Stimulated activated CD8-positive, alpha-beta memory T cell treated with anti-CD3 and anti-CD28 coated beads, Interleukin-7, amount 100 ng/mL, for 4 hours (primary cell): ENCODE measurements around the gene PIK3AP1.
A peak's percentile ranks its signal among the peaks of the same experiment; 100 is the strongest.
"Not testable (repeated sequence)": the region's sequence is repeated elsewhere in the genome, so short reads cannot be mapped to it uniquely, and the experiment has no call there.

Experiments used
- DNase-seq, 2 donors: peaks; one replicate each; pipeline ENCODE4 v3.0.0-alpha.2; 2020; ENCODE audit warnings: low read depth in 2 of 2

PIK3AP1 gene

GRCh38 chr10:96720422-96721206 is at the start of gene PIK3AP1:
Gene PIK3AP1 (minus strand): TSS chr10:96720514. CDS start chr10:96720394, 120 bp downstream.
- peak; percentile 21 to 49 for DNase-seq

- DNase-seq, result no peak
Measured at GRCh38 chr10:96768136-96768535, 47.8 kb upstream of the PIK3AP1 start.

- DNase-seq, result no peak
Measured at GRCh38 chr10:96767611-96768010, 47.3 kb upstream of the PIK3AP1 start.

- DNase-seq, result peak; percentile 64 to 69
Measured at GRCh38 chr10:96765406-96766240, 45.3 kb upstream of the PIK3AP1 start.

- no peak for DNase-seq
Measured at GRCh38 chr10:96764425-96765060, 44.2 kb upstream of the PIK3AP1 start.

- DNase-seq, result no peak
Measured at GRCh38 chr10:96758423-96758822, 38.1 kb upstream of the PIK3AP1 start.

GRCh38 chr10:96756111-96756903 is 36.0 kb upstream of the PIK3AP1 start:
- no peak for DNase-seq

GRCh38 chr10:96753956-96754355 is 33.6 kb upstream of the PIK3AP1 start:
- no peak for DNase-seq

- no peak for DNase-seq
Measured at GRCh38 chr10:96752375-96752774, 32.1 kb upstream of the PIK3AP1 start.

- DNase-seq, result not testable (repeated sequence)
Measured at GRCh38 chr10:96750316-96750715, 30.0 kb upstream of the PIK3AP1 start.

GRCh38 chr10:96747734-96748550 is 27.6 kb upstream of the PIK3AP1 start:
- no peak for DNase-seq

GRCh38 chr10:96746503-96746902 is 26.2 kb upstream of the PIK3AP1 start:
- DNase-seq, result no peak

GRCh38 chr10:96745950-96746349 is 25.6 kb upstream of the PIK3AP1 start:
- DNase-seq, result no peak

- no peak for DNase-seq
Measured at GRCh38 chr10:96743988-96744585, 23.8 kb upstream of the PIK3AP1 start.

- DNase-seq, result not testable (repeated sequence)
Measured at GRCh38 chr10:96741557-96741956, 21.2 kb upstream of the PIK3AP1 start.

GRCh38 chr10:96740579-96741281 is 20.4 kb upstream of the PIK3AP1 start:
- no peak for DNase-seq

- DNase-seq, result no peak
Measured at GRCh38 chr10:96740141-96740540, 19.8 kb upstream of the PIK3AP1 start.

- not testable (repeated sequence) for DNase-seq
Measured at GRCh38 chr10:96737307-96737902, 17.1 kb upstream of the PIK3AP1 start.

- DNase-seq, result no peak
Measured at GRCh38 chr10:96724621-96725020, 4.3 kb upstream of the PIK3AP1 start.
